HL-60 (cell line): ENCODE measurements around the gene REC114.

ENCODE experiments used
- DNase-seq, 2 experiments: peaks; one replicate each; pipeline ENCODE4 v3.0.0-alpha.2; 2010 to 2020; ENCODE audit warnings: low read depth in 1 of 2, low spot score in 1 of 2
- H3K27ac ChIP-seq: fragments of 250-450 bp; sonication (Bioruptor Pico); replicated peaks from 2 replicates; pipeline ENCODE4 v1.5.1; 2020; ENCODE audit warnings: mild to moderate bottlenecking, moderate library complexity
- H3K27me3 ChIP-seq: fragments of 250-450 bp; sonication (Bioruptor Pico); 2 replicates; pipeline ENCODE4 v1.5.1; 2021; ENCODE audit warnings: mild to moderate bottlenecking, moderate library complexity; ENCODE audit not compliant: insufficient read depth, poor library complexity, severe bottlenecking
- H3K4me3 ChIP-seq: replicated peaks from 2 replicates; pipeline ENCODE4 v1.5.1; 2011; ENCODE audit warnings: mild to moderate bottlenecking, control low read depth, low read length; ENCODE audit not compliant: insufficient read depth
- GABPA ChIP-seq: IDR thresholded peaks from 2 replicates; pipeline ENCODE4 v1.6.1; 2012; ENCODE audit warnings: low read depth
- POLR2AphosphoS5 ChIP-seq: IDR thresholded peaks from 2 replicates; pipeline ENCODE4 v1.6.1; 2012; ENCODE audit warnings: low read depth
- SPI1 ChIP-seq: IDR thresholded peaks from 2 replicates; pipeline ENCODE4 v1.6.1; 2012; ENCODE audit warnings: low read depth, mild to moderate bottlenecking, borderline replicate concordance
- TF ChIP-seq, protein P1 (sequence below): IDR thresholded peaks from one replicate; pipeline ENCODE4 v1.5.1; 2011; ENCODE audit warnings: low read length, control low read depth, inconsistent platforms; ENCODE audit not compliant: insufficient read depth
- TF ChIP-seq, protein P2 (sequence below): IDR thresholded peaks from 2 replicates; pipeline ENCODE4 v1.6.1; 2012; ENCODE audit warnings: low read depth; ENCODE audit not compliant: insufficient replicate concordance

Gene REC114

DNA sequence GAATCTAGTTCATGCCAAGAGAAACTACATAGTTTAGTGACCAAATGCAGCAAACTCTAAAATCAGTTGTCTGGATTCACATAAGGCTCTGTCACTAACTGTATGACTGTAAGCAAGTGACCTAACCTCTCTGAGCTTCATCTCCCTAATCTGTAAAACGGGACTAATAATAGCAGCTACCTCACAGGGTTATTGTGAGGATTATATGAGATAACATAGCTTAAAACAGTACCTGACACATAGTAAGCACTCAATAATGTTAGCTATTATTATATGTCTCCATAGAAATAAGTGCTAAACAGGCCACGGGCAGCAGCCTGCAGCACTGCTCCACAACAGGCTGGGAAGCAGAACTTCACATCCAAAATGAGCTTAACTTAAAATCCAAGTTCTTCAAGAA is 160.0 kb downstream of the REC114 start:
- no peak for DNase-seq
- H3K27ac ChIP-seq, result no peak overlapping the region
- no peaks in the 10 kb centered on the region for H3K27me3 ChIP-seq
- H3K4me3 ChIP-seq, result no peak overlapping the region
- TF ChIP-seq, protein P1, sequence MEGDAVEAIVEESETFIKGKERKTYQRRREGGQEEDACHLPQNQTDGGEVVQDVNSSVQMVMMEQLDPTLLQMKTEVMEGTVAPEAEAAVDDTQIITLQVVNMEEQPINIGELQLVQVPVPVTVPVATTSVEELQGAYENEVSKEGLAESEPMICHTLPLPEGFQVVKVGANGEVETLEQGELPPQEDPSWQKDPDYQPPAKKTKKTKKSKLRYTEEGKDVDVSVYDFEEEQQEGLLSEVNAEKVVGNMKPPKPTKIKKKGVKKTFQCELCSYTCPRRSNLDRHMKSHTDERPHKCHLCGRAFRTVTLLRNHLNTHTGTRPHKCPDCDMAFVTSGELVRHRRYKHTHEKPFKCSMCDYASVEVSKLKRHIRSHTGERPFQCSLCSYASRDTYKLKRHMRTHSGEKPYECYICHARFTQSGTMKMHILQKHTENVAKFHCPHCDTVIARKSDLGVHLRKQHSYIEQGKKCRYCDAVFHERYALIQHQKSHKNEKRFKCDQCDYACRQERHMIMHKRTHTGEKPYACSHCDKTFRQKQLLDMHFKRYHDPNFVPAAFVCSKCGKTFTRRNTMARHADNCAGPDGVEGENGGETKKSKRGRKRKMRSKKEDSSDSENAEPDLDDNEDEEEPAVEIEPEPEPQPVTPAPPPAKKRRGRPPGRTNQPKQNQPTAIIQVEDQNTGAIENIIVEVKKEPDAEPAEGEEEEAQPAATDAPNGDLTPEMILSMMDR, result no peak
- TF ChIP-seq, protein P2, sequence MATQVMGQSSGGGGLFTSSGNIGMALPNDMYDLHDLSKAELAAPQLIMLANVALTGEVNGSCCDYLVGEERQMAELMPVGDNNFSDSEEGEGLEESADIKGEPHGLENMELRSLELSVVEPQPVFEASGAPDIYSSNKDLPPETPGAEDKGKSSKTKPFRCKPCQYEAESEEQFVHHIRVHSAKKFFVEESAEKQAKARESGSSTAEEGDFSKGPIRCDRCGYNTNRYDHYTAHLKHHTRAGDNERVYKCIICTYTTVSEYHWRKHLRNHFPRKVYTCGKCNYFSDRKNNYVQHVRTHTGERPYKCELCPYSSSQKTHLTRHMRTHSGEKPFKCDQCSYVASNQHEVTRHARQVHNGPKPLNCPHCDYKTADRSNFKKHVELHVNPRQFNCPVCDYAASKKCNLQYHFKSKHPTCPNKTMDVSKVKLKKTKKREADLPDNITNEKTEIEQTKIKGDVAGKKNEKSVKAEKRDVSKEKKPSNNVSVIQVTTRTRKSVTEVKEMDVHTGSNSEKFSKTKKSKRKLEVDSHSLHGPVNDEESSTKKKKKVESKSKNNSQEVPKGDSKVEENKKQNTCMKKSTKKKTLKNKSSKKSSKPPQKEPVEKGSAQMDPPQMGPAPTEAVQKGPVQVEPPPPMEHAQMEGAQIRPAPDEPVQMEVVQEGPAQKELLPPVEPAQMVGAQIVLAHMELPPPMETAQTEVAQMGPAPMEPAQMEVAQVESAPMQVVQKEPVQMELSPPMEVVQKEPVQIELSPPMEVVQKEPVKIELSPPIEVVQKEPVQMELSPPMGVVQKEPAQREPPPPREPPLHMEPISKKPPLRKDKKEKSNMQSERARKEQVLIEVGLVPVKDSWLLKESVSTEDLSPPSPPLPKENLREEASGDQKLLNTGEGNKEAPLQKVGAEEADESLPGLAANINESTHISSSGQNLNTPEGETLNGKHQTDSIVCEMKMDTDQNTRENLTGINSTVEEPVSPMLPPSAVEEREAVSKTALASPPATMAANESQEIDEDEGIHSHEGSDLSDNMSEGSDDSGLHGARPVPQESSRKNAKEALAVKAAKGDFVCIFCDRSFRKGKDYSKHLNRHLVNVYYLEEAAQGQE, result no peak
- TF ChIP-seq POLR2AphosphoS5, result no peak
- TF ChIP-seq GABPA, result no peak

DNA sequence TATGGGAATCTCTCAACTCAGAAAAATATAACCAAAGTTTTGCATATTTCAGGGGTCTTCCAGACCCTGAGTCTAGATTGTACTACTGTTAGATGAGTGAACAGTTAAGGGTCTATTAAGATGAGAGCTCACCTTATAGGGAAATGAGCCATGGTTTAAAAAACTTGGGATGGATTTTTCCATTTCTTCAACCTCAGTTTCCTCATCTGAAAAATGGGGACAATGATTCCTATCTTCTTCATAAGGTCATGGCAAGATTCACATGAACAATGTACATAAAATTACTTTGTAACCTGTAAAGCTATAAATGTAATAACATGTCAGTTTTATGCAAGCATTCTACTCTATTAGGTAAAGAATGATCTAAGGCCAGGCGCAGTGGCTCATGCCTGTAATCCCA is 161.5 kb downstream of the REC114 start:
- Histone ChIP-seq H3K4me3 (no peak overlapping the region), H3K27me3 (no peaks in the 10 kb centered on the region), H3K27ac (no peak overlapping the region)
- DNase-seq, result no peak
- TF ChIP-seq SPI1, result no peak
- no peak for TF ChIP-seq GABPA
- TF ChIP-seq POLR2AphosphoS5, result no peak
- TF ChIP-seq, protein P1, result no peak
- TF ChIP-seq, protein P2, result no peak

GRCh38 chr15:73605759-73606436 is 162.9 kb downstream of the REC114 start:
- DNase-seq, result no peak
- TF ChIP-seq, protein P1, result no peak
- TF ChIP-seq SPI1 (no peak), POLR2AphosphoS5 (no peak), GABPA (no peak)
- TF ChIP-seq, protein P2, result no peak
- H3K27ac ChIP-seq, result no peak overlapping the region
- no peak overlapping the region for H3K4me3 ChIP-seq
- no peaks in the 10 kb centered on the region for H3K27me3 ChIP-seq
